Trophoblast cell (in vitro differentiated cells and primary cell): ENCODE data around the gene ADARB1.

Experiments
- DNase-seq, 2 donors: peaks; one replicate each; pipeline ENCODE4 v3.0.0-alpha.2; 2016
- H2AFZ ChIP-seq: 2 replicates; pipeline ENCODE4 v1.6.1; 2013; ENCODE audit warnings: low read length, moderate library complexity, mild to moderate bottlenecking; ENCODE audit not compliant: insufficient read depth, poor library complexity
- H2AK5ac ChIP-seq: 2 replicates; pipeline ENCODE4 v1.6.1; 2013; ENCODE audit warnings: mild to moderate bottlenecking, low read length
- H2BK120ac ChIP-seq: 2 replicates; pipeline ENCODE4 v1.6.1; 2013; ENCODE audit warnings: low read length, mild to moderate bottlenecking, moderate library complexity; ENCODE audit not compliant: insufficient read depth, poor library complexity
- H2BK12ac ChIP-seq: 2 replicates; pipeline ENCODE4 v1.6.1; 2013; ENCODE audit warnings: mild to moderate bottlenecking, low read length, moderate library complexity
- H2BK5ac ChIP-seq: 2 replicates; pipeline ENCODE4 v1.6.1; 2013; ENCODE audit warnings: low read length, low read depth, moderate library complexity, mild to moderate bottlenecking; ENCODE audit not compliant: poor library complexity
- H3K14ac ChIP-seq: 2 replicates; pipeline ENCODE4 v1.6.1; 2013; ENCODE audit warnings: mild to moderate bottlenecking, low read length
- H3K18ac ChIP-seq: 2 replicates; pipeline ENCODE4 v1.6.1; 2013; ENCODE audit warnings: mild to moderate bottlenecking, low read length
- H3K23ac ChIP-seq: 2 replicates; pipeline ENCODE4 v1.6.1; 2013; ENCODE audit warnings: low read length
- H3K27ac ChIP-seq: 2 replicates; pipeline ENCODE4 v1.5.1; 2013; ENCODE audit warnings: low read depth, mild to moderate bottlenecking, inconsistent platforms, low read length, moderate library complexity
- H3K27me3 ChIP-seq: 2 replicates; pipeline ENCODE4 v1.6.1; 2013; ENCODE audit warnings: inconsistent platforms, mild to moderate bottlenecking, low read length, moderate library complexity; ENCODE audit not compliant: insufficient read depth
- H3K36me3 ChIP-seq, 2 experiments: 1 replicate in 1 of 2; 2 replicates in 1 of 2; pipeline ENCODE4 v1.6.1; 2013; ENCODE audit warnings: low read length in 2 of 2, mild to moderate bottlenecking in 2 of 2, moderate library complexity in 1 of 2; ENCODE audit not compliant: insufficient read depth in 2 of 2, control insufficient read depth in 1 of 2
- H3K4ac ChIP-seq: 2 replicates; pipeline ENCODE4 v1.6.1; 2013; ENCODE audit warnings: low read depth, mild to moderate bottlenecking, low read length, moderate library complexity
- H3K4me1 ChIP-seq, 2 experiments: 1 replicate in 1 of 2; 2 replicates in 1 of 2; pipeline ENCODE4 v1.6.1; 2013; ENCODE audit warnings: low read length in 2 of 2, mild to moderate bottlenecking in 2 of 2, moderate library complexity in 1 of 2; ENCODE audit not compliant: insufficient read depth in 2 of 2, control insufficient read depth in 1 of 2
- H3K4me2 ChIP-seq: 2 replicates; pipeline ENCODE4 v1.6.1; 2013; ENCODE audit warnings: inconsistent platforms, mild to moderate bottlenecking, low read length, moderate library complexity
- H3K4me3 ChIP-seq: 2 replicates; pipeline ENCODE4 v1.5.1; 2013; ENCODE audit warnings: mild to moderate bottlenecking, low read depth, low read length, inconsistent platforms
- H3K79me1 ChIP-seq: one replicate; pipeline ENCODE4 v1.6.1; 2013; ENCODE audit warnings: low read length
- H3K79me2 ChIP-seq: 2 replicates; pipeline ENCODE4 v1.6.1; 2013; ENCODE audit warnings: low read length, mild to moderate bottlenecking; ENCODE audit not compliant: control insufficient read depth, insufficient read depth, poor library complexity
- H3K9ac ChIP-seq: 2 replicates; pipeline ENCODE4 v1.6.1; 2013; ENCODE audit warnings: mild to moderate bottlenecking, low read length
- H3K9me3 ChIP-seq: 2 replicates; pipeline ENCODE4 v1.6.1; 2013; ENCODE audit warnings: low read depth, mild to moderate bottlenecking, control low read depth, inconsistent platforms, low read length; ENCODE audit not compliant: insufficient read depth
- H4K12ac ChIP-seq: 2 replicates; pipeline ENCODE4 v1.6.1; 2013; ENCODE audit warnings: low read depth, mild to moderate bottlenecking, low read length, moderate library complexity
- H4K8ac ChIP-seq: 2 replicates; pipeline ENCODE4 v1.6.1; 2013; ENCODE audit warnings: low read depth, mild to moderate bottlenecking, low read length, moderate library complexity
- H4K91ac ChIP-seq: one replicate; pipeline ENCODE4 v1.6.1; 2013; ENCODE audit warnings: low read depth, mild to moderate bottlenecking, low read length, moderate library complexity
- whole genome bisulfite sequencing: extraction: QIAGEN DNeasy Blood & Tissue Kit; methylation state at CpG from one replicate; pipeline ENCODE4 v1.1.7; 2013; ENCODE audit warnings: missing lambda C conversion rate; ENCODE audit not compliant: insufficient read length, insufficient coverage; ENCODE audit errors: extremely low coverage; 5-methylcytosine and 5-hydroxymethylcytosine counted together

Gene ADARB1

GRCh38 chr21:45081636-45082035 lies 7.3 kb downstream of the ADARB1 start:
- H3K79me1 ChIP-seq = peaks cover 2% of the 10 kb centered on the region
- H4K91ac ChIP-seq = peak overlapping the region; percentile 7
- H2BK5ac ChIP-seq = no peak overlapping the region
- H4K12ac ChIP-seq = no peak overlapping the region
- no peak overlapping the region for H3K4ac ChIP-seq
- H3K27ac ChIP-seq = no peak overlapping the region
- H2BK120ac ChIP-seq = no peak overlapping the region
- no CpG with 5 or more reads among the region's 4 CpGs for WGBS
- no peak for DNase-seq
- H3K4me1 ChIP-seq = peaks cover 12 to 25% of the 10 kb centered on the region in 2 experiments
- no peak overlapping the region for H3K4me3 ChIP-seq
- peak overlapping the region; percentile 31 for H3K18ac ChIP-seq
- no peak overlapping the region for H3K23ac ChIP-seq
- H3K36me3 ChIP-seq = peaks cover 0 to 2% of the 10 kb centered on the region in 2 experiments
- H3K9ac ChIP-seq = no peak overlapping the region
- no peak overlapping the region for H3K4me2 ChIP-seq
- no peaks in the 10 kb centered on the region for H3K9me3 ChIP-seq
- H3K14ac ChIP-seq = no peak overlapping the region
- peak overlapping the region; percentile 39 for H2BK12ac ChIP-seq
- H4K8ac ChIP-seq = no peak overlapping the region
- no peaks in the 10 kb centered on the region for H3K79me2 ChIP-seq
- no peak overlapping the region for H2AK5ac ChIP-seq
- H2AFZ ChIP-seq = no peak overlapping the region
- H3K27me3 ChIP-seq = no peaks in the 10 kb centered on the region

DNA sequence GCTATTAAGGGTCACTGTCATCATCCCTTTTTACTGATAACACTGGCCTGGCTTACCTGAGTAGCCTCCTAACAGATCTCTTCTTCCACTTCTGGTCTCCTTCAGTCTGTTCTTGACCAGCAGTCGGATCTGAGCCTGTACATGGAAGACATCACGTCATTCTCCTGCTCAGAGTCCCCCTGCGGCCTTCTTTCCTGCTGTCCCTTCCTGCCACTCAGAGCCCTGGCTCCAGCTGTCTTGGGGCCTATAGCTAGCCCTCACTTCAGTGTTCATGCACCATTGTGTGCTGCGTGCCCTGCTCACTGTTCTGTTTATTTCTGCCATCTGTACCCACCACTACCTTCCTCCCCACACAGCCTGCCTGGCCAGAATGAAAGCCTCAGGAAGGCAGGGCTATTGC lies 8.4 kb downstream of the ADARB1 start:
- H2BK12ac ChIP-seq = no peak overlapping the region

DNA sequence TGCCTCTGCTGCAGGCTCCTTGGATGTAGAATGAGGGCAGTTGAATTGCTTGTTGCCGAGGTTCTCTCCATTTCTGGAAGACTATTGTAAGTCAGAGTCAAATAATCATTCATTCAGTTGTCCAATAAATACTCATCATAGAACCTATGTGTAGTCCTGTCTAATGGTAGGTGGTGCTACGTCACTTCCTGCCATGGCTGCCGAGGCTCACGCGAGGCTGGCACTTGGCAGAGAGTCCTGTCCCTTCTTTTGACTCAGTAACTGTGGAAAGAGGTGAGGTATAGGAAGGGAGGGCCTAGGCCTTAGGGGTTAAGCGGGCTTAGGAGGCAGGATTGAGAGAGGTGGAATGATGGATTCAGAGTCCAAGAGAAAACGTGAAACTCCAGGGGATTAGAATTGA lies 9.7 kb downstream of the ADARB1 start:
- Histone ChIP-seq H4K12ac (no peak overlapping the region), H3K9me3 (no peaks in the 10 kb centered on the region), H2BK5ac (no peak overlapping the region), H3K14ac (no peak overlapping the region), H4K8ac (no peak overlapping the region), H3K23ac (no peak overlapping the region), H3K4me3 (no peak overlapping the region), H2BK120ac (no peak overlapping the region), H3K18ac (no peak overlapping the region), H3K27me3 (no peaks in the 10 kb centered on the region), H4K91ac (no peak overlapping the region), H3K79me1 (peaks cover 2% of the 10 kb centered on the region), H3K36me3 (peaks cover 0 to 2% of the 10 kb centered on the region in 2 experiments), H2AFZ (no peak overlapping the region), H3K27ac (no peak overlapping the region), H2AK5ac (no peak overlapping the region), H3K79me2 (no peaks in the 10 kb centered on the region), H3K4me1 (peaks cover 12 to 22% of the 10 kb centered on the region in 2 experiments), H3K4me2 (no peak overlapping the region), H2BK12ac (no peak overlapping the region), H3K4ac (no peak overlapping the region), H3K9ac (no peak overlapping the region)
- no CpG with 5 or more reads among the region's 7 CpGs for WGBS
- no peak for DNase-seq

More for the DNA sequence above, 8.4 kb downstream of the ADARB1 start:
- no peak for DNase-seq
- Histone ChIP-seq H3K27ac (no peak overlapping the region), H3K18ac (no peak overlapping the region), H3K14ac (no peak overlapping the region), H3K79me1 (peaks cover 2% of the 10 kb centered on the region), H3K4me1 (peaks cover 12 to 25% of the 10 kb centered on the region in 2 experiments), H4K12ac (no peak overlapping the region), H4K91ac (no peak overlapping the region), H3K36me3 (peaks cover 0 to 2% of the 10 kb centered on the region in 2 experiments), H3K4me3 (no peak overlapping the region), H3K4ac (no peak overlapping the region), H3K27me3 (no peaks in the 10 kb centered on the region), H3K4me2 (no peak overlapping the region), H3K79me2 (no peaks in the 10 kb centered on the region), H2AFZ (no peak overlapping the region), H3K9me3 (no peaks in the 10 kb centered on the region), H3K23ac (no peak overlapping the region), H2BK5ac (no peak overlapping the region), H2BK120ac (no peak overlapping the region), H3K9ac (no peak overlapping the region), H4K8ac (no peak overlapping the region), H2AK5ac (peak overlapping the region; percentile 2)
- WGBS = no CpG with 5 or more reads among the region's 4 CpGs

GRCh38 chr21:45084881-45085536 lies 10.6 kb downstream of the ADARB1 start:
- no peak overlapping the region for H3K27ac ChIP-seq
- peaks cover 2% of the 10 kb centered on the region for H3K79me1 ChIP-seq
- H3K4ac ChIP-seq = no peak overlapping the region
- H3K27me3 ChIP-seq = no peaks in the 10 kb centered on the region
- no peak overlapping the region for H2AFZ ChIP-seq
- peaks cover 0 to 2% of the 10 kb centered on the region in 2 experiments for H3K36me3 ChIP-seq
- H3K4me1 ChIP-seq = peaks cover 12 to 20% of the 10 kb centered on the region in 2 experiments
- H3K14ac ChIP-seq = no peak overlapping the region
- no peak overlapping the region for H3K4me2 ChIP-seq
- no peak overlapping the region for H2AK5ac ChIP-seq
- H4K12ac ChIP-seq = no peak overlapping the region
- no peak overlapping the region for H4K91ac ChIP-seq
- H2BK120ac ChIP-seq = no peak overlapping the region
- DNase-seq = no peak
- no peak overlapping the region for H3K9ac ChIP-seq
- no peak overlapping the region for H3K23ac ChIP-seq
- WGBS = no CpG with 5 or more reads among the region's 13 CpGs
- H3K79me2 ChIP-seq = no peaks in the 10 kb centered on the region
- H4K8ac ChIP-seq = no peak overlapping the region
- no peak overlapping the region for H2BK5ac ChIP-seq
- no peak overlapping the region for H3K4me3 ChIP-seq
- no peak overlapping the region for H3K18ac ChIP-seq
- H2BK12ac ChIP-seq = no peak overlapping the region
- H3K9me3 ChIP-seq = no peaks in the 10 kb centered on the region
